Cardiac fibroblast (primary cell): ENCODE measurements around the gene MXD3.
"Not testable (repeated sequence)": the region's sequence is repeated elsewhere in the genome, so short reads cannot be mapped to it uniquely, and the experiment has no call there.

ENCODE experiments used
- DNase-seq, 2 donors: peaks; one replicate each; pipeline versions ENCODE4 v3.0.0 to v3.0.0-alpha.2; 2010; ENCODE audit warnings: low read depth in 2 of 2
- H3K4me3 ChIP-seq, 2 donors: replicated peaks in 1 of 2; 1 replicate in 1 of 2; 2 replicates in 1 of 2; pipeline ENCODE4 v1.5.1; 2011; ENCODE audit warnings: low read depth in 2 of 2, low read length in 2 of 2, mild to moderate bottlenecking in 2 of 2, moderate library complexity in 1 of 2
- CTCF ChIP-seq: IDR thresholded peaks from one replicate; pipeline ENCODE4 v1.5.1; 2011; ENCODE audit warnings: low read depth, mild to moderate bottlenecking, low read length, inconsistent platforms

Gene MXD3

DNA sequence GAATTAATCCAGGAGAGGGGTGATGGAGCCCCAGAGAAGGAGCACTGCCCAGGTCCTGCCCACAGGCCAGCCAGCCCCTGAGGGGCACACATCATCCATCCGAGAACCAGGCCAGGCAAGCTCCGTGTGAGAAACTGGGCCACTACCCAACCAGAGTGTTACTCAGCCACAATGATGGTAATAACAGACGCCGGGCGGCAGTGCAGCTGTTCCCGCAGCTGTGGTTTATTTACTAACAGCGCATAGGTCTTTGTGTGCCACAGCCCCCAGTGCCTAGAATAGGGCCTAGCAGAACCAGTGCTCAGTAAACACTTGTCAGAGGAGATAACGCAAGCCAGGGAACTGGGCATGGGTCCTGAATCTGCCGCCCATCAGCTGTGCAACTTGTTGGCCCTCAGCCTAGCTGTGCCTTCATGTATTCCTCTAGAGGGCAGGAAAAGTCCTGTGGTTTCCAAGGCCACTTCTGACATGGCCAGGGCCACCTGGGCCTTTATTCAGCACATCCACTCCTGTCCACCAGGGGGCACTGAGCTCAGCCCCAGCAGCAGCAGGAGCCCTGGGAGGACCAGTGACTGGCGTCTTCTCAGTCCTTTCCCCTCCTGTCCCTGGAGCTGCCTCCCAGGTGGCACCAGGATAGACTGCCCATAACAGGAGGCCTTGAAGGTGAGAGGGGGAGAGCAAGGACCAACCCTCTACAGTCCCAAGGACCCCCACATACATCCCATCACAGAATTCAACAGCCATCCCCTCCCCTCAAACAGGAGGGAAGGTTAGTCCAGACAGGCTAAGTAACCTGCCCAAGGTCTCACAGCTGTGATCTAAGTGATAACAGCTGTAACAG is 2.1 kb downstream of the MXD3 start:
- peak; percentile 93 for TF ChIP-seq CTCF
- H3K4me3 ChIP-seq, result no peak overlapping the region
- peak; percentile 75 to 77 for DNase-seq

DNA sequence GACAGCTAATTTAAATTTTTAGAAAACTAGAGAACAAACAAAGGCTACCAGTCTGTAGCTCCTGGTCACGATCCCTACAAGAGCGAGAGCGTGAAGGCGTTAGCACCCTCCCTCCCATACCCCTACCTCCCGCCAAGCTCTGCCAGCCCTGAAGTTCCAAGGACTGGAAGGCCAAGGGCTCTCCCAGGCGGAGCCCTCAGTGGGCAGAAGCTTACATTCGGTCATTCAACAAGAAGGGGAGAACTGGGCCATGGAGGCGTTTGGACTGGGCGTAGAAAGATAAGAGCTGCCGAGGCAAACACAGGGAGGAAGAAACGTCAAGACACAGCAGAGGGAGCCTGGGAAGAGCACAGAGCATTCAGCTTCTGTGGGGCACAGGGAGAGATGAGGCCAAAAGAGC is 3.0 kb downstream of the MXD3 start:
- no peak for TF ChIP-seq CTCF
- no peak for DNase-seq
- H3K4me3 ChIP-seq, result no peak overlapping the region

DNA sequence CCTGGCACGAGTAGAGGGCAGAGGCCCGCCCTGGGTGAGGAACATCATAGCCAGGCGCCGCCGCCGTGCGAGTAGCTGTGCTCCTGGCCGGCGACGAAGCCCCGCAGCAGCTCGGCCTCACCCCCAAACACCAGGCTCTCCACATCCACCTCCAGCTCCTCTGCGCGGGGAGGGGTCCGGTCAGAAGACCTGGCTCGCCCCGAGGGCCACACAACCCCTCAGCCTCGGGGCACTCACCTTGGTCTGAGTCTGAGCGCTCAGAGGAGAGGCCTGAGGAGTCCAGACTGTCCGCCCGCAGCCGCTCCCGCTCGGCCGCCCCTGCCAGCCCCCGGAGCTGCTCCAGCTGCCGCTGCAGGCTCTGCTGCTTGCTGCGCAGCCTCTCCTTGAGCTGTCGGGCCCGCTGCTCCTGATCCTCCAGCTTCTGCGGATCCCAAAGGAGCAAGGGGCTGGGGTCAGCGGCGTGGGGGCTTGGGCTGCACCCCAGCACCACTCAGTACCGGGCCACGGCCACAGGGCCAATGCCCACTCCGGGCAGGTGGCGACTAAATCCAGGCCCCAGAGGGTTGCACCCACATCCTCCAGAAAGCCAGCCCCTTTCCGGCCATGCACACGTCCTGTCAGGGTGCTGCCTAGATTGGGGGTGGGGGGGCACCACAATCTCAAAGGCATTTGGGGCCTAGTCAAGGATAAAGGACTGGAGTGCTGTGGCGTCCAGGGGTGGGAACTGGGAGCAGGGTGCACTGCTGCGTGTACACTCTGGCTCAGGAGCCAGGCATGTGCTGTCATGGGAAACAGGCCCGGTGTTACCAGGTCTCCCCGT is 3.9 kb downstream of the MXD3 start:
- TF ChIP-seq CTCF, result no peak
- H3K4me3 ChIP-seq, result no peak overlapping the region
- no peak for DNase-seq

GRCh38 chr5:177306674-177307543 is 4.8 kb downstream of the MXD3 start:
- peak; percentile 53 to 54 for DNase-seq
- no peak for TF ChIP-seq CTCF
- H3K4me3 ChIP-seq, result no peak overlapping the region

DNA sequence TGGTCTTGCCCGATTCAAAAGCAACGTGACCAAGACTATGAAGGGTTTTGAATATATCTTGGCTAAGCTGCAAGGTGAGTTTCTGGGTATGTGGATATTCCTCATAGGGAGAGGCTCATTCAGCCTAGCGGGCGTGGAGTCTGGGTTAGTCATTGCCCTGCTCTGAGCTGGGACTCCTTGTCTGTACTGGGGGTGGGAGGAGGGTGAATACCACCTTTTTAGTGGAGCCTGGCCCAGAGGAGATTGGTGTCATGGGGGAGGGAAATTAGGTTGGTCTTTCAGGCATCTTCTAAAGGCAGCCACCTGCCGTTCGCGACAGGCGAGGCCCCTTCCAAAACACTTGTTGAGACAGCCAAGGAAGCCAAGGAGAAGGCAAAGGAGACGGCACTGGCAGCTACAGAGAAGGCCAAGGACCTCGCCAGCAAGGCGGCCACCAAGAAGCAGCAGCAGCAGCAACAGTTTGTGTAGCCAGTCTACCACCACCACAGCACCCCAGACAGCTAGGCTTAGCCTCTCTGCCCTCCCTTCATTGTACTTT is 5.5 kb downstream of the MXD3 start:
- DNase-seq, result peak in 1 of 2 donors; percentile 16
- H3K4me3 ChIP-seq, result not testable (repeated sequence)

DNA sequence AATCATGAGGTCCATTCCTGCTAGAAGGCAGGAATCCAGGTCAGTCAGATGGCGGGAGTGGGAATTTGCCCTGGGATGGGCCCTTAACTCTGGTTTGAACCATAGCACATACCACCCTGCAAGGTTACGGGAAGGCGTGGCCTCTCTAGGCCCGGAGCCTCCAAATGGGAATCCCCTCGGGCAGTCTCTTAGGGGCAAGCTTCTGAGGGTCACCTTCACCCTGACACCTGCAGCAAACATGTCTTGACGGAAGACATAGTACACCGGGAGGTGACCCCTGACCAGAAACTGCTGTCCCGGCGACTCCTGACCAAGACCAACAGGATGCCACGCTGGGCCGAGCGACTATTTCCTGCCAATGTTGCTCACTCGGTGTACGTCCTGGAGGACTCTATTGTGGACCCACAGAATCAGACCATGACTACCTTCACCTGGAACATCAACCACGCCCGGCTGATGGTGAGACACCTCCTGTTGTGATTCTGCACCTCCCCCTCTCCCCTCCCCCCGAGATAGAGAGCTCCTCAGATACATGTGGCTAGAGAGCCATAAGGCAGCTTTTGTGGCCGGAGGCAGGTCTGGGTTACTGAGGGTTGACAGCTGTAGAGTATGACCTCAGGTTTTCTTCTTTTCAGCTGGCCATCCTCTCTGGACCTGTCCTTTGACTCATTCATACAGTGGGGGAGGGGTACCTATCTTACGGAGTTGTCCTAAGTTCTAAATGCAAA is 7.1 kb downstream of the MXD3 start:
- peak in 1 of 2 donors; percentile 35 for DNase-seq
- no peak for TF ChIP-seq CTCF

More for the DNA sequence above, 7.1 kb downstream of the MXD3 start:
- H3K4me3 ChIP-seq, result peak overlapping the region; percentile 82 to 97
